Tibial nerve (tissue), 4 donors: ENCODE results near the gene TPGS1. TPM values are rescaled to one million over a fixed set of nuclear protein-coding genes. Genes with fewer than 3 reads are reported as not detected.

Experiments
- DNase-seq, 2 donors: peaks; one replicate each; pipeline ENCODE4 v3.0.0-alpha.2; 2019; ENCODE audit warnings: low spot score in 2 of 2
- H3K27ac ChIP-seq, 4 donors: fragments of 200-600 bp; sonication (generic) in 3 of 4; one replicate each; pipeline ENCODE4 v1.5.1; 2017 to 2019; ENCODE audit warnings: mild to moderate bottlenecking in 1 of 4
- H3K27me3 ChIP-seq, 2 donors: fragments of 200-600 bp; sonication (generic) in 1 of 2; one replicate each; pipeline versions ENCODE4 v1.5.1 to v1.6.0; 2017 to 2019
- H3K36me3 ChIP-seq, 3 donors: fragments of 200-600 bp; sonication (generic); one replicate each; pipeline ENCODE4 v1.5.1; 2018 to 2019
- H3K4me1 ChIP-seq, 4 donors: fragments of 200-600 bp; sonication (generic) in 3 of 4; one replicate each; pipeline ENCODE4 v1.5.1; 2017 to 2019
- H3K4me3 ChIP-seq, 4 donors: fragments of 200-600 bp; sonication (generic) in 3 of 4; one replicate each; pipeline ENCODE4 v1.5.1; 2017 to 2019; ENCODE audit warnings: mild to moderate bottlenecking in 1 of 4, moderate library complexity in 1 of 4
- H3K9me3 ChIP-seq, 4 donors: fragments of 200-600 bp; sonication (generic) in 3 of 4; one replicate each; pipeline ENCODE4 v1.5.1; 2017 to 2019
- EP300 ChIP-seq, 2 donors: sonication (generic); formaldehyde crosslinking; IDR thresholded peaks; one replicate each; pipeline ENCODE4 v1.6.1; 2017; ENCODE audit warnings: antibody characterized with exemption in 2 of 2, mild to moderate bottlenecking in 1 of 2
- POLR2A ChIP-seq, 2 donors: fragments of 450-650 bp; IDR thresholded peaks; one replicate each; pipeline ENCODE4 v1.6.1; 2017; ENCODE audit warnings: antibody characterized with exemption in 2 of 2, mild to moderate bottlenecking in 2 of 2, moderate library complexity in 2 of 2
- WGBS, 2 donors: methylation state at CpG; one replicate each; pipeline ENCODE4 v1.1.5; 2018; 5-methylcytosine and 5-hydroxymethylcytosine counted together
- total RNA-seq, 4 donors: library from RNA; depleted of rRNA; stranded (reverse); fragments of >200 nt; gene quantifications; one replicate each; pipeline ENCODE4 v1.1.0, GENCODE V29; 2016
- TF ChIP-seq, protein P1 (sequence below), 5 experiments: fragments of 200-600 bp in 3 of 5; fragments of 450-650 bp in 2 of 5; sonication (generic) in 3 of 5; IDR thresholded peaks; one replicate each; pipeline ENCODE4 v1.5.1; 2016 to 2019; ENCODE audit warnings: antibody characterized with exemption in 5 of 5, mild to moderate bottlenecking in 3 of 5, moderate library complexity in 2 of 5

The TPGS1 gene
- total RNA-seq, 4 donors from 2014 or later: 108 to 131 (median 115) TPM

GRCh38 chr19:460877-461720 lies 46.2 kb upstream of the TPGS1 start, which contains the start of gene SHC2:
SHC2 (minus strand) TSS chr19:461033; CDS start chr19:460996, 37 bp downstream.
- peak within 1 kb of the TSS; percentile 50 to 86 (median 64) for H3K27ac ChIP-seq
- 0 to 2% methylated on average over 13 to 27 of the region's 85 CpGs for WGBS, 2 donors
- H3K4me3 ChIP-seq: peak within 1 kb of the TSS; percentile 50 to 74 (median 56)
- TF ChIP-seq EP300 (IDR thresholded peaks at IDR 0.05) (no peak), POLR2A (IDR thresholded peaks at IDR 0.05) (peak in 1 of 2 donors; percentile 54)
- TF ChIP-seq, protein P1, sequence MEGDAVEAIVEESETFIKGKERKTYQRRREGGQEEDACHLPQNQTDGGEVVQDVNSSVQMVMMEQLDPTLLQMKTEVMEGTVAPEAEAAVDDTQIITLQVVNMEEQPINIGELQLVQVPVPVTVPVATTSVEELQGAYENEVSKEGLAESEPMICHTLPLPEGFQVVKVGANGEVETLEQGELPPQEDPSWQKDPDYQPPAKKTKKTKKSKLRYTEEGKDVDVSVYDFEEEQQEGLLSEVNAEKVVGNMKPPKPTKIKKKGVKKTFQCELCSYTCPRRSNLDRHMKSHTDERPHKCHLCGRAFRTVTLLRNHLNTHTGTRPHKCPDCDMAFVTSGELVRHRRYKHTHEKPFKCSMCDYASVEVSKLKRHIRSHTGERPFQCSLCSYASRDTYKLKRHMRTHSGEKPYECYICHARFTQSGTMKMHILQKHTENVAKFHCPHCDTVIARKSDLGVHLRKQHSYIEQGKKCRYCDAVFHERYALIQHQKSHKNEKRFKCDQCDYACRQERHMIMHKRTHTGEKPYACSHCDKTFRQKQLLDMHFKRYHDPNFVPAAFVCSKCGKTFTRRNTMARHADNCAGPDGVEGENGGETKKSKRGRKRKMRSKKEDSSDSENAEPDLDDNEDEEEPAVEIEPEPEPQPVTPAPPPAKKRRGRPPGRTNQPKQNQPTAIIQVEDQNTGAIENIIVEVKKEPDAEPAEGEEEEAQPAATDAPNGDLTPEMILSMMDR (IDR thresholded peaks at IDR 0.05): no peak
- H3K9me3 ChIP-seq: no peaks in the 10 kb centered on the region
- H3K36me3 ChIP-seq: no peaks in the 10 kb centered on the region
- H3K4me1 ChIP-seq: peaks cover 0 to 24% (median 7%) of the 10 kb centered on the region in 4 donors
- DNase-seq: no peak
- peaks cover 2 to 41% of the 10 kb centered on the region in 2 donors for H3K27me3 ChIP-seq

DNA sequence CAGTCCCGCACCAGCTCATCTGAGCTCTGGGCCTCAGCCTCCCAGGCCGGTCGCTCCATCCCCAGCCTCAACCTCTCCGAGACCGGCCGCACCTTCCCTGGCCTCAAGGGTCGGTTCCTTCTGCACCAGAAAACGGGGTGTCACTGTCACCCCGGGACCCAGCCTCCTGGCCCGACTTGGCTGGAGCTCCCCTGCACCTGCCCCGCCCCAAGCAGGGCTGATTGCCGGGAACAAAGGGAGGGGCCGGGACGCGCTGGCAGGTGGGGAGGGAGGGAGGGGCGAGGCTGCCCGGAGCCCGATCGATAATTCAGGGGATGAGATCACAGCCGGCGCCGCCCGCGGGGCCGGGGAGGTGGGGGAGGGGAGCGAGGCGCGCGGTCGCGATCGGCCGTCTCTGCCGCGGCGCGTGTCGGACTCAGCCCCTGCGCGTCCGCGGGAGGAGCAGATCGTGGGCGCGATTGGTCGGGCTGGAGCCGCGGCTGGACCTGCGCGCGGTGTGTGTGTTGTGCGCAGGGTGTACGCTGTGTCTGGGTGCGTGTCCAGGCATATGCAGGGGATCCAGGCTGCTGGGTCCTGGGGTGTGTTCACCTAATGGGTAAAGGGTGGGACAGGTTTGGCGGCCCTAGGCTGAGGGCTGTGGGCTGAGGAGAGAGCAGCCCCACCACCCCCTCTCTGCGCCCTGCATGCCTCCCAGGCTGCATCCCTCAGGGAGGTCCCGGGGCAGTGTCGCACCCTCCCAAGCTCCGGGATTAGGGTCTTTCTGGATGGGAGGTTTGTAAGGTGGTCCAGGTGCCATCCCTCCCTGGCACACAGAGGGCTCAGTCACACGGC lies 45.4 kb upstream of the TPGS1 start:
- 20% methylated on average over 7 to 17 of the region's 60 CpGs for WGBS, 2 donors

DNA sequence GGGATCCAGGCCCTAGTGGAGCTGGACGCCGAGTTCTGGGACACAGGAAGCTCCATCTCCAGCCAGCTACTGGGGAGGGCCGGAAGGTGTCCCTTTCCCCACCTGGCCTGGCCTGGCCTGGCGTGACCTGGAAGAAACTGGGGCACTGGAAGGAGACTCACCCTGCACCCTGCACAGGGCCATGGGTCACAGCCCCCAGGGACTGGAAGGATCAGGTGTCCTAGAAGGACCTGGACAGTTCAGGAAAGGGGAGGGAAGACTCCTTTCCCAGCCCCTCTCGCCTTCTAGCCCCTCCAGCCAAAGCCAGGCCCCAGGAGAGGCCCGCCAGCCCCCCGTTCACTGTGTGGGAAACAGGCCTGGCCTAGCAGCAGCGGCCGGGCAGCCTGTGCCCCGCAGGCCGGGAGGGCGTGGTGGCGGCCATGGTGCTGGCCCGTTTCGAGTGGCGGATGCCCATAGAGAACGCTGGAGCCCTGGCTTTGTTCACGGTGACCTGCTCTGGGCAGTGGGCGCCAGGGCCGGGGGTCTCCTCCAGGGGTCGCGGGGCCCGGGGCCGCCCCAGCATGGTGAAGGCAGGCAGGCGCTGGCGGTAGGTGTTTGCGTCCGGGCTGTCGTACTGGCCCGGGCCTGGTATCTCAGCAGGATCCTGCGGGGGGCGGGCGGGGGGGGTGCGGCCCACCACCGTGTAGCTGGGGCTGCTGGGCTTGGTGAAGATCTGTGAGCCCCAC lies 43.7 kb upstream of the TPGS1 start:
- no peak overlapping the region for H3K27ac ChIP-seq
- no peak for DNase-seq
- H3K27me3 ChIP-seq: peaks cover 2 to 40% of the 10 kb centered on the region in 2 donors
- TF ChIP-seq POLR2A (IDR thresholded peaks at IDR 0.05): no peak
- TF ChIP-seq, protein P1 (IDR thresholded peaks at IDR 0.05): no peak
- no peak for TF ChIP-seq EP300 (IDR thresholded peaks at IDR 0.05)
- no peak overlapping the region for H3K4me3 ChIP-seq
- H3K36me3 ChIP-seq: no peaks in the 10 kb centered on the region
- 76 to 83% methylated on average over 10 to 17 of the region's 35 CpGs for WGBS, 2 donors
- no peaks in the 10 kb centered on the region for H3K9me3 ChIP-seq
- peaks cover 0 to 24% (median 7%) of the 10 kb centered on the region in 4 donors for H3K4me1 ChIP-seq

More for the DNA sequence above, 45.4 kb upstream of the TPGS1 start:
- Histone ChIP-seq H3K4me1 (peaks cover 0 to 24% (median 7%) of the 10 kb centered on the region in 4 donors), H3K4me3 (peak overlapping the region; percentile 7 to 74 (median 20)), H3K27me3 (peaks cover 2 to 41% of the 10 kb centered on the region in 2 donors), H3K36me3 (no peaks in the 10 kb centered on the region), H3K9me3 (no peaks in the 10 kb centered on the region), H3K27ac (peak overlapping the region in 1 of 4 donors; percentile 26)
- TF ChIP-seq POLR2A (IDR thresholded peaks at IDR 0.05): no peak
- TF ChIP-seq EP300 (IDR thresholded peaks at IDR 0.05): no peak
- TF ChIP-seq, protein P1 (IDR thresholded peaks at IDR 0.05): no peak
- no peak for DNase-seq

- 94% methylated on average over 3 to 9 of the region's 9 CpGs for WGBS, 2 donors
- DNase-seq: no peak
- Histone ChIP-seq H3K27ac (no peak overlapping the region), H3K27me3 (peaks cover 2 to 37% of the 10 kb centered on the region in 2 donors), H3K4me1 (peaks cover 0 to 24% (median 7%) of the 10 kb centered on the region in 4 donors), H3K9me3 (no peaks in the 10 kb centered on the region), H3K4me3 (no peak overlapping the region), H3K36me3 (no peaks in the 10 kb centered on the region)
- TF ChIP-seq, protein P1 (IDR thresholded peaks at IDR 0.05): no peak
- TF ChIP-seq POLR2A (IDR thresholded peaks at IDR 0.05) (no peak), EP300 (IDR thresholded peaks at IDR 0.05) (no peak)
These were observed 43.1 kb upstream of the TPGS1 start for GRCh38 chr19:464208-464545.
